Activated CD4-positive, alpha-beta T cell treated with anti-CD3 and anti-CD28 coated beads for 4 hours (primary cell): ENCODE data around the gene ADGRG3.
"Not testable (repeated sequence)": the region's sequence is repeated elsewhere in the genome, so short reads cannot be mapped to it uniquely, and the experiment has no call there.

Experiments used
- DNase-seq, 2 donors: peaks; one replicate each; pipeline ENCODE4 v3.0.0-alpha.2; 2020

ADGRG3 gene

GRCh38 chr16:57724531-57724930, 56.4 kb downstream of the ADGRG3 start:
- DNase-seq, result no peak

GRCh38 chr16:57725151-57725550, 57.0 kb downstream of the ADGRG3 start:
- no peak for DNase-seq

DNA sequence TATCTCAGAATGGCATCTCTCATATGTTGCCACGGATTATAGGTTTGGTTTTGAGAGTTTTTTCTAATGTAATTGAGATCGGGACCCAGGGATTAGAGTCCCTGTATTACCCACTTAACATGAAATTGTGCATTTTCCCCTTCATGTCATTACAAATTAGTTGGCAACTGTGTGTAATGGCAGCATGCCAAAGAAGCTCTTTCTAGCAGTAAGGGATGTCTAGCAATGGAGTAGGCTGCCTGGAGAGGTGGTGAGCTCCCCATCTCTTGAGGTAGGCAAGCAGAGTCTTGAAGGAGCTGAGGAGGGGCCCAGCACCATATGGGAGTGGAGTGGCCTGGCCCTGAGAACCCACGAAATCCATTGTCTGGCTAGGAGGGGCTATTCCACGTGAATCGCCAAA, 57.4 kb downstream of the ADGRG3 start:
- DNase-seq, result no peak

DNA sequence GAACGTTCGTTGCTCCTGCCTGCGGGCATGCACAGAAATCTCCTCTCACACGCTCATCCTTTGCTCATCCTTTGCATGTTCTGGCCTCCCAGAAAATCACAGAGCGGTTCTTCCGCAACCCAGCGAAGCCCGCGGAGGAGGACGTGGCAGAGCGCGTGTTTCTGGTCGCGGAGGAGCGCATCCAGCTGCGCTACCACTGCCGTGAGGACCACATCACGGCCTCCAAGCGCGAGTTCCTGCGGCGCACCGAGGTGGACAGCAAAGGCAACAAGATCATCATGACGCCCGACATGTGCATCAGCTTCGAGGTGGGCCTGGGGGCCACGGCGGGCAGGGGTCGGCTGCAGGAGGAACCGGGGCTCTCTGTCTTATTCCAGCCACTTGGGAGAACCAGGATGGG, 57.9 kb downstream of the ADGRG3 start:
- DNase-seq, result no peak

DNA sequence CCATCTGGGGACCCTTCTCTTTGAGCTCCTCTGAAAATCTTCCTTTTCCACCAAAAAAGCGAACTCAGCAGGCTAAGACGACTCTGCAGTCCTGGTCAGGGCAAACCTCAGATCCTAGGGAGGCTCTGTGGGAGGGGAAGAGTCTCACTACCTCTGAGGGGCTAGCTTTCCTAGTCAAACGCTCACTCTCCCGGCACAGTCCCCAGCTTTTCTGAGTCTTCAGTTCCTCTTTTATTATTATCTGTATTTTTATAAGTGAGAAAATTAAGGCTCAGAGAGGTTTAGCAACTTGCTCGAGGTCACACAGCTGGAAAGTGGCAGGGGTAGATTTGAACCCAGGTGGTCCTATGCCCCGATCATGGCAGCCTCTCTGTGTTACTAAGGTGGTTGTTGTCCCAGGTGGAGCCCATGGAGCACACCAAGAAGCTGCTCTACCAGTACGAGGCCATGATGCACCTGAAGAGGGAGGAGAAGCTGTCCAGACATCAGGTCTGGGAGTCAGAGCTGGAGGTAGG, 58.4 kb downstream of the ADGRG3 start:
- DNase-seq, result no peak

GRCh38 chr16:57727610-57728009, 59.5 kb downstream of the ADGRG3 start:
- DNase-seq, result no peak

DNA sequence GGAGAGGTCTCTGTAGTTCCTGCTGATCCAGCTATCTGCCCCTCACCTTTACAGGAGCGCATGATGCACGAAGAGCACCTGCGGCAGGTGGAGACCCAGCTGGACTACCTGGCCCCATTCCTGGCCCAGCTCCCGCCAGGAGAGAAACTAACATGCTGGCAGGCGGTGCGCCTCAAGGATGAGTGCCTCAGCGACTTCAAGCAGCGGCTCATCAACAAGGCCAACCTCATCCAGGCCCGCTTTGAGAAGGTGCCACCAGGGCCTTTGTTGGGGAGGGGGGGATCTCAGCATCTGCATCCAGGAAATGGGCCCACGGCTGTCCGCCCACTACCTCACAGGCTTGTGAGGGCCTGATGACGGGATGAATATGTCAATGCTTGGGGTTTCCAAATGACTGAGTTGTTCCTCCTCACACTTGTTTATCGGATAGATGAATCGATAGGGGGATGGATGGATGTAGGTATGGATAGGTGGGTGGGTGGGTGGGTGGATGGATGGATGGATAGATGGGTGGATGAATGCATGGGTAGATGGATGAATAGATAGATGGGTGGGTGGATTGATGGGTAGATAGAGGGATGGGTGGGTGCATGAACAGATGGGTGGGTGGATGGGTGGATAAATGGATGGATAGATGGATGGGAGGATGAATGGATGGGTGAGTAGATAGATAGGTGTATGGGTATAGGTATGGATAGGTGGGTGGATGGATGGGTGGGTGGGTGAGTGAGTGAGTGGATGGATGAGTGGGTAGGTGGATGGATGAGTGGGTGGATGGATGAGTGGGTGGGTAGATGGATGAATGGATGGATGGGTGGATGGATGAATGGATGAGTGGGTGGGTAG, 60.5 kb downstream of the ADGRG3 start:
- no peak for DNase-seq

GRCh38 chr16:57729182-57729484, 61.0 kb downstream of the ADGRG3 start:
- no peak for DNase-seq

- DNase-seq, result not testable (repeated sequence)
These were observed 61.7 kb downstream of the ADGRG3 start for GRCh38 chr16:57729852-57730251.

GRCh38 chr16:57730771-57731730, 62.9 kb downstream of the ADGRG3 start:
- DNase-seq, result no peak

DNA sequence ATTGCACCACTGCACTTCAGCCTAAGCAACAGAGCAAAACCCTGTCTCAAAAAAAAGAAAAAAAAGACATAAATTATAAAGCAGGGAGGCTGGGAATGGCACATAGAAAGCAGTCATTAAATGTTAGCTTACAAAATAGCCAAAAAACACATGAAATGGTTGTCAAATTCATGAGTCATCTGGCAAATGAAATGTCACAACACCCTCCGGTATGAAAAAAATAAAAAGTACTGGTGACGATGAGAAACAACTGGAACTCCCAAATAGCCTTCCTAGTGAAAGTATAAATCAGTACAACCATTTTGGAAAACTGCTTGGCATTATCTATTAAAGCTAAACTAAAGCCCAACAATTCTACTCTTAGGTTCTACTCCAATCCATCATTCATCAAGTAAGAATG, 63.9 kb downstream of the ADGRG3 start:
- no peak for DNase-seq

DNA sequence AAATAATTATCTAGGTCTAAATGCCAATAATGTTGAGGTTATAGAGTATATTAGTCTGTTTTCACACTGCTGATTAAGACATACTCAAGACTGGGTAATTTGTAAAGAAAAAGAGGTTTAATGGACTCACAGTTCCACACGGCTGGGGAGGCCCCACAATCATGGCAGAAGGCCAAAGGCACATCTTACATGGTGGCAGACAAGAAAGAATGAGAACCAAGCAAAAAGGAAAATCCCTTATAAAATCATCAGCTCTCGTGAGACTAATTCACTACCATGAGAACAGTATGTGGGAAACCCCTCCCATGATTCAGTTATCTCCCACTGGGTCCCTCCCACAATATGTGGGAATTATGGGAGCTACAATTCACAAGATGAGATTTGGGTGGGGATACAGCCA, 64.6 kb downstream of the ADGRG3 start:
- DNase-seq, result no peak

GRCh38 chr16:57734308-57734924, 66.3 kb downstream of the ADGRG3 start:
- DNase-seq, result no peak

DNA sequence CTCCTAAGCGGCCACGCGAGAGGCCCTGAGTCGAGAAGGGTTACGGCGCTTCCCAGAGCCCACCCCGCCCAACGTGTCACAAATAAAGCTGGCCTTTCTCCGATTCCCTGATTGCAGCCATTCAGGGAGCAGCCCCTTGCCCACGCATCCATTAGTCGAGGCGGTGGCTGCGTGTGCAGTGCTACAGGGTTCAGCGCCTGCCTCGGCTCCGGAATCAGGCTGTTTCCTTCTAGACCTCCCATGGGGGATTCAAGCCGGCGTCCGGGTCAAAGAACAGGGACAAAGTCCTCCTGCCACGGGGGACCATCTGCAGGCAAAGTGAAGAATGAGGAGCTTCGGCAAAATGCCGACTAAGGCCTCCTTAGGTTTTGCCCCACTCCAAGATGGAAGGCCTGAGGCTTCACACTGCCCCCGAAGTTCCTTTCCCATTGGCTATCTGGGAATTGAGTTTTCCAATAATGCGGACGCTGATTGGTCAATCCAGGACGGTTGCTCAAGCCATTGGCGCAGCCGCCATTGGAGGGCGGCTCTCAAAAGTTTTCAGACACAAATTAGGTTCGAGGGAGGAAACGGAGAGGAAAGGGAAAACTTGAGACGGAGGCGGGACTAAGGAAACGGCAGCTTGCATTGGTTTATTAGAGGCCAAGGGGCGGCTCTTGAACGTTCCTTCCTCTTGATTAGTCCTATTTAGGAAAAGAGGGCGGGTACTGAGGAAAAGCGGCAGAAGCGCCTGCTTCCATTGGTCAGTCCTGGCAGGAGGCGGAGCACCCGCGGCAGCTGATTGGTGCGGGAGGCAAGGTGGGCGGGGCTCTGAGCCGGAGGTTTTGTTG, 67.0 kb downstream of the ADGRG3 start:
- peak; percentile 96 to 97 for DNase-seq

- DNase-seq, result no peak
These were observed 67.8 kb downstream of the ADGRG3 start, which contains the start of gene KATNB1 for GRCh38 chr16:57735755-57736418. TSS of gene KATNB1 (plus strand) at chr16:57735770. CDS start at chr16:57737244, 1,474 bp downstream.

- DNase-seq, result peak; percentile 33
These were observed 68.6 kb downstream of the ADGRG3 start for GRCh38 chr16:57736419-57737351.

DNA sequence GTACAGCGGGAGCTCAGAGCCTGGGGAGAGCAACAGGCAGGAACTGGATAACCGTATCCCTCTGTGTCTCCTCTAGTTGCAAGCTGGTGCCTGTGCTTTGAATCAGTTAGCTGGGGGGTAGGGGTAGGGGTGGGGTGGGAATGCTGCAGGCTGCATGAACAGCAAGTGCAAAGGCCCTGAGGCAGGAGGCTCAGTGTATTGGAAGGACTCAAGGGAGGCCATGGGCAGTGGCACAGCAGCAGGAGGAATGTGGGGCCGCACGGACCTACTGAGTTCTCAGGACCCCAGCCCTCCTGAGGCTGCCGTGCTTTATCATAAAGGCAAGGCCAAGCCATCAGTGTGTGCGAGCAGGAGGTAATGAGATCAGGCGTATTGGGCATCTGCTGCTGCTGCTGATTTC, 70.7 kb downstream of the ADGRG3 start:
- DNase-seq, result no peak
